DOHH2 (cell line): ENCODE results near the gene EEF1AKMT3.

Experiments used
- H3F3A ChIP-seq: fragments of 200-600 bp; sonication (generic), shearing (Covaris generic); 2 replicates; pipeline ENCODE4 v1.6.0; 2016; ENCODE audit warnings: antibody characterized with exemption, mild to moderate bottlenecking; ENCODE audit not compliant: control insufficient read depth, insufficient read depth
- H3K27ac ChIP-seq: fragments of 200-600 bp; sonication (generic); 2 replicates; pipeline ENCODE4 v1.5.1; 2014; ENCODE audit warnings: low read depth, mild to moderate bottlenecking, low read length, moderate library complexity
- H3K27me3 ChIP-seq: fragments of 200-600 bp; sonication (generic); 2 replicates; pipeline ENCODE4 v1.6.1; 2014; ENCODE audit warnings: mild to moderate bottlenecking, low read length, mixed read lengths; ENCODE audit not compliant: control insufficient read depth
- H3K36me3 ChIP-seq: fragments of 200-600 bp; sonication (generic); 2 replicates; pipeline ENCODE4 v1.6.1; 2014; ENCODE audit warnings: mild to moderate bottlenecking, low read length, moderate library complexity, mixed read lengths; ENCODE audit not compliant: control insufficient read depth
- H3K4me1 ChIP-seq: fragments of 200-600 bp; sonication (generic); 2 replicates; pipeline ENCODE4 v1.6.1; 2014; ENCODE audit warnings: mild to moderate bottlenecking, low read length, mixed read lengths; ENCODE audit not compliant: control insufficient read depth
- H3K4me2 ChIP-seq: fragments of 200-600 bp; sonication (generic); 2 replicates; pipeline ENCODE4 v1.6.0; 2014; ENCODE audit warnings: mild to moderate bottlenecking, low read length, moderate library complexity
- H3K4me3 ChIP-seq: fragments of 200-600 bp; sonication (generic); 2 replicates; pipeline ENCODE4 v1.5.1; 2014; ENCODE audit warnings: mild to moderate bottlenecking, low read length, mixed read lengths
- H3K79me2 ChIP-seq: fragments of 200-600 bp; sonication (generic); 2 replicates; pipeline ENCODE4 v1.6.1; 2014; ENCODE audit warnings: mild to moderate bottlenecking, low read length, mixed read lengths; ENCODE audit not compliant: control insufficient read depth
- H3K9me2 ChIP-seq: fragments of 200-600 bp; sonication (generic); replicated peaks from 2 replicates; pipeline ENCODE4 v1.6.1; 2014; ENCODE audit warnings: mild to moderate bottlenecking, low read length, mixed read lengths; ENCODE audit not compliant: control insufficient read depth
- H3K9me3 ChIP-seq: fragments of 200-600 bp; sonication (generic); 2 replicates; pipeline ENCODE4 v1.6.1; 2014; ENCODE audit warnings: antibody characterized with exemption, low read length, mixed read lengths; ENCODE audit not compliant: control insufficient read depth, insufficient read depth
- H4K20me1 ChIP-seq: fragments of 200-600 bp; sonication (generic); 2 replicates; pipeline ENCODE4 v1.6.0; 2014; ENCODE audit warnings: low read depth, mild to moderate bottlenecking, antibody characterized with exemption, low read length, moderate library complexity; ENCODE audit not compliant: control insufficient read depth, insufficient read depth
- EZH2phosphoT487 ChIP-seq: fragments of 200-600 bp; sonication (generic); IDR thresholded peaks from 2 replicates; pipeline ENCODE4 v1.6.1; 2017; ENCODE audit warnings: borderline replicate concordance, mild to moderate bottlenecking, antibody characterized with exemption, low read length, moderate library complexity, mixed read lengths
- TF ChIP-seq, protein P1 (sequence below): fragments of 200-600 bp; sonication (generic); IDR thresholded peaks from one replicate; pipeline ENCODE4 v1.5.1; 2014; ENCODE audit warnings: antibody characterized with exemption, mild to moderate bottlenecking, low read depth, low read length; ENCODE audit not compliant: poor library complexity, severe bottlenecking

The EEF1AKMT3 gene

GRCh38 chr12:57744194-57744776 is 28.1 kb upstream of the EEF1AKMT3 start:
- Histone ChIP-seq H3K36me3 (peaks cover 41% of the 10 kb centered on the region), H3K27ac (peak overlapping the region; percentile 56)
- TF ChIP-seq EZH2phosphoT487: no peak
- TF ChIP-seq, protein P1, sequence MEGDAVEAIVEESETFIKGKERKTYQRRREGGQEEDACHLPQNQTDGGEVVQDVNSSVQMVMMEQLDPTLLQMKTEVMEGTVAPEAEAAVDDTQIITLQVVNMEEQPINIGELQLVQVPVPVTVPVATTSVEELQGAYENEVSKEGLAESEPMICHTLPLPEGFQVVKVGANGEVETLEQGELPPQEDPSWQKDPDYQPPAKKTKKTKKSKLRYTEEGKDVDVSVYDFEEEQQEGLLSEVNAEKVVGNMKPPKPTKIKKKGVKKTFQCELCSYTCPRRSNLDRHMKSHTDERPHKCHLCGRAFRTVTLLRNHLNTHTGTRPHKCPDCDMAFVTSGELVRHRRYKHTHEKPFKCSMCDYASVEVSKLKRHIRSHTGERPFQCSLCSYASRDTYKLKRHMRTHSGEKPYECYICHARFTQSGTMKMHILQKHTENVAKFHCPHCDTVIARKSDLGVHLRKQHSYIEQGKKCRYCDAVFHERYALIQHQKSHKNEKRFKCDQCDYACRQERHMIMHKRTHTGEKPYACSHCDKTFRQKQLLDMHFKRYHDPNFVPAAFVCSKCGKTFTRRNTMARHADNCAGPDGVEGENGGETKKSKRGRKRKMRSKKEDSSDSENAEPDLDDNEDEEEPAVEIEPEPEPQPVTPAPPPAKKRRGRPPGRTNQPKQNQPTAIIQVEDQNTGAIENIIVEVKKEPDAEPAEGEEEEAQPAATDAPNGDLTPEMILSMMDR: no peak

DNA sequence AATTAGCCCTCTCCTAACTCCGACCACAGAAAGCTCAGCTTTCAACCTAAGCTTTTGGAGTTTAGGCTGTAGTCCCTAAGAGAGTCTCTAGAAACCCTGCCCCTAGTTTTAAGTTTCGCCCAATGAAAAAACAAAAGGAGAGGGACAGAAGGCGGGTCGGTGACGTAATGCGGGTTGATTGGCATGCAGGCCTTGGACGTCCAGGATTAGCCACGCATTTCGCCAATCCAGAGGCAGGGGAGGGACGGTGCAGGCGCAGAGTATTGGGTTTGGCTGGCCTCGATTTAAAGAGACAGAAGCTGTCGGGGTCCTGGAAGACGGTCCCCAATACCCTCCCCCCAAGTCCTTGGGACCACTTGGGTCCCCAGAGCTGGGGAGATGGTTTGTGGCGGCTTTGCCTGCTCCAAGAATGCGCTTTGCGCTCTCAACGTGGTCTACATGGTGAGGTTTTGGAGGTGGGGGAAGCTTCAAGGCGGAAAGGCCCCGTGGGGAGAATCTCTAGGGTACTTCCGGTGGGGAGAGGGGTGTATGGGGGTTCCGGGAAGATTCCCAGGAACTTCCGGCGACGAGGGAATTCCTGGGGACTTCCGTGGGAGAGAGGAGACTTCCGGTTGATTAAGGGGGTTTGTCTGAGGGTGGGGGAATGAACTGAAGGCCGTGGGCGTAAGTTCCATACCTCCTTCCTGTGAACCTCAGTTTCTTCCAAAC is 27.5 kb upstream of the EEF1AKMT3 start, which contains the start of gene TSPAN31:
Gene TSPAN31, plus strand, starts transcription at position 263 of the 708 bp plus-strand sequence. Its CDS starts 116 bp downstream, at position 379.
- H3K9me2 ChIP-seq: no peaks in the 10 kb centered on the region
- peaks cover 57% of the 10 kb centered on the region for H3K4me1 ChIP-seq
- peaks cover 47% of the 10 kb centered on the region for H3K36me3 ChIP-seq
- H4K20me1 ChIP-seq: no peaks in the 10 kb centered on the region
- peaks cover 29% of the 10 kb centered on the region for H3F3A ChIP-seq
- peak within 1 kb of the TSS; percentile 56 for H3K27ac ChIP-seq
- H3K27me3 ChIP-seq: no peaks in the 10 kb centered on the region
- H3K79me2 ChIP-seq: peaks cover 41% of the 10 kb centered on the region
- no peak for TF ChIP-seq EZH2phosphoT487
- TF ChIP-seq, protein P1: no peak
- peak within 1 kb of the TSS; percentile 93 for H3K4me3 ChIP-seq
- peak within 1 kb of the TSS; percentile 77 for H3K4me2 ChIP-seq
- no peaks in the 10 kb centered on the region for H3K9me3 ChIP-seq

More at GRCh38 chr12:57744194-57744776, 28.1 kb upstream of the EEF1AKMT3 start:
- Histone ChIP-seq H3K27me3 (no peaks in the 10 kb centered on the region), H3K4me2 (peak overlapping the region; percentile 77), H3K9me2 (no peaks in the 10 kb centered on the region), H3K79me2 (peaks cover 41% of the 10 kb centered on the region), H4K20me1 (no peaks in the 10 kb centered on the region), H3K4me1 (peaks cover 61% of the 10 kb centered on the region), H3K4me3 (peak overlapping the region; percentile 93), H3F3A (peaks cover 29% of the 10 kb centered on the region), H3K9me3 (no peaks in the 10 kb centered on the region)

DNA sequence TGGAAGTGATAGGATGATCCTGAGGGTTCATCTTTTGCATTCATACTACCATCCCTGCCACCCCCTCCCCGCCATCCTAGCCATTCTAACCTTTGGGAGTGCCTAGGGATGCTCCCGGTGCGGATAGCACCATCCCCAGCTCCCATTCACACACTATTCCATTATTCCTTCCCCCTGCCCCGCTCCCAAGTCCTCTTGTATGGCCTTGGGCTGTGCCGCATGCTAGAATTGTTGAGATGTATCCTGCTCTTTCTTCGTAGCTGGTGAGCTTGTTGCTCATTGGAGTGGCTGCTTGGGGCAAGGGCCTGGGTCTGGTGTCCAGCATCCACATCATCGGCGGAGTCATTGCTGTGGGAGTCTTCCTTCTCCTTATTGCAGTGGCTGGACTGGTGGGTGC is 26.9 kb upstream of the EEF1AKMT3 start:
- H3K79me2 ChIP-seq: peaks cover 41% of the 10 kb centered on the region
- no peaks in the 10 kb centered on the region for H3K27me3 ChIP-seq
- peak overlapping the region; percentile 93 for H3K4me3 ChIP-seq
- H3K9me3 ChIP-seq: no peaks in the 10 kb centered on the region
- H4K20me1 ChIP-seq: no peaks in the 10 kb centered on the region
- H3F3A ChIP-seq: peaks cover 29% of the 10 kb centered on the region
- H3K4me2 ChIP-seq: peak overlapping the region; percentile 77
- TF ChIP-seq, protein P1: no peak
- TF ChIP-seq EZH2phosphoT487: no peak
- H3K9me2 ChIP-seq: no peaks in the 10 kb centered on the region
- H3K4me1 ChIP-seq: peaks cover 55% of the 10 kb centered on the region
- H3K27ac ChIP-seq: peak overlapping the region; percentile 56
- peaks cover 52% of the 10 kb centered on the region for H3K36me3 ChIP-seq
